H9 (cell line): Measurements from ENCODE around the gene IMMP2L. TPM values are rescaled to one million over a fixed set of nuclear protein-coding genes. Genes with fewer than 3 reads are reported as not detected.

ENCODE experiments used
- DNase-seq: peaks from one replicate; pipeline ENCODE4 v3.0.0-alpha.2; 2017
- H2AFZ ChIP-seq: one replicate; pipeline ENCODE4 v1.6.1; 2013; ENCODE audit warnings: mild to moderate bottlenecking, low read length, control low read depth, moderate library complexity
- H2AK5ac ChIP-seq: 2 replicates; pipeline ENCODE4 v1.6.1; 2013; ENCODE audit warnings: low read length, control low read depth, mixed read lengths; ENCODE audit not compliant: insufficient read length
- H2BK120ac ChIP-seq: one replicate; pipeline ENCODE4 v1.6.1; 2013; ENCODE audit warnings: low read depth, mild to moderate bottlenecking, low read length, control low read depth, inconsistent platforms; ENCODE audit not compliant: poor library complexity, severe bottlenecking
- H2BK12ac ChIP-seq: 2 replicates; pipeline ENCODE4 v1.6.1; 2013; ENCODE audit warnings: low read length, control low read depth, mixed read lengths, low read depth; ENCODE audit not compliant: insufficient read length
- H2BK15ac ChIP-seq: 2 replicates; pipeline ENCODE4 v1.6.1; 2013; ENCODE audit warnings: low read depth, low read length, control low read depth
- H2BK20ac ChIP-seq: one replicate; pipeline ENCODE4 v1.6.1; 2013; ENCODE audit warnings: low read depth, mild to moderate bottlenecking, low read length, control low read depth, inconsistent platforms; ENCODE audit not compliant: poor library complexity, severe bottlenecking
- H2BK5ac ChIP-seq: 2 replicates; pipeline ENCODE4 v1.6.1; 2013; ENCODE audit warnings: low read length, control low read depth, mixed read lengths; ENCODE audit not compliant: insufficient read length
- H3K14ac ChIP-seq: 2 replicates; pipeline ENCODE4 v1.6.1; 2013; ENCODE audit warnings: low read length, control low read depth; ENCODE audit not compliant: insufficient read depth
- H3K18ac ChIP-seq: 2 replicates; pipeline ENCODE4 v1.6.1; 2013; ENCODE audit warnings: low read depth, mild to moderate bottlenecking, mixed read lengths, low read length, control low read depth; ENCODE audit not compliant: insufficient read length
- H3K23ac ChIP-seq: 2 replicates; pipeline ENCODE4 v1.6.1; 2013; ENCODE audit warnings: low read length, control low read depth, mixed read lengths, low read depth; ENCODE audit not compliant: insufficient read length
- H3K23me2 ChIP-seq: 2 replicates; pipeline ENCODE4 v1.6.1; 2013; ENCODE audit warnings: low read depth, mild to moderate bottlenecking, mixed read lengths, low read length, control low read depth; ENCODE audit not compliant: insufficient read length, poor library complexity, severe bottlenecking
- H3K27ac ChIP-seq: 2 replicates; pipeline ENCODE4 v1.5.1; 2013; ENCODE audit warnings: low read length, control low read depth, mixed read lengths, low read depth; ENCODE audit not compliant: insufficient read length
- H3K27me3 ChIP-seq: 2 replicates; pipeline ENCODE4 v1.6.1; 2013; ENCODE audit warnings: low read length, control low read depth, inconsistent platforms; ENCODE audit not compliant: insufficient read depth
- H3K4ac ChIP-seq: 2 replicates; pipeline ENCODE4 v1.6.1; 2013; ENCODE audit warnings: low read depth, mild to moderate bottlenecking, control low read depth, inconsistent platforms, low read length, moderate library complexity
- H3K4me1 ChIP-seq: 2 replicates; pipeline ENCODE4 v1.6.1; 2013; ENCODE audit warnings: low read length, control low read depth, inconsistent platforms; ENCODE audit not compliant: insufficient read depth
- H3K4me2 ChIP-seq: 2 replicates; pipeline ENCODE4 v1.6.1; 2013; ENCODE audit warnings: low read length, control low read depth, mixed read lengths; ENCODE audit not compliant: insufficient read length, insufficient read depth
- H3K56ac ChIP-seq: 2 replicates; pipeline ENCODE4 v1.6.1; 2013; ENCODE audit warnings: low read depth, mild to moderate bottlenecking, mixed read lengths, low read length, control low read depth; ENCODE audit not compliant: insufficient read length
- H3K79me1 ChIP-seq: 2 replicates; pipeline ENCODE4 v1.6.1; 2013; ENCODE audit warnings: low read depth, mild to moderate bottlenecking, moderate library complexity, low read length, control low read depth, inconsistent platforms; ENCODE audit not compliant: insufficient read depth, poor library complexity, severe bottlenecking
- H3K79me2 ChIP-seq: 2 replicates; pipeline ENCODE4 v1.6.1; 2013; ENCODE audit warnings: low read length, control low read depth, inconsistent platforms; ENCODE audit not compliant: insufficient read depth
- H3K9ac ChIP-seq: 2 replicates; pipeline ENCODE4 v1.6.1; 2013; ENCODE audit warnings: low read length, control low read depth, mixed read lengths; ENCODE audit not compliant: insufficient read length; ENCODE audit errors: extremely low read depth
- H3K9me3 ChIP-seq: one replicate; pipeline ENCODE4 v1.6.1; 2013; ENCODE audit warnings: low read depth, low read length, inconsistent platforms; ENCODE audit not compliant: control insufficient read depth
- H3T11ph ChIP-seq: one replicate; pipeline ENCODE4 v1.6.1; 2013; ENCODE audit warnings: mild to moderate bottlenecking, low read length, control low read depth, inconsistent platforms
- H4K20me1 ChIP-seq: one replicate; pipeline ENCODE4 v1.6.1; 2013; ENCODE audit not compliant: control insufficient read depth, insufficient read length, insufficient read depth
- H4K5ac ChIP-seq: 2 replicates; pipeline ENCODE4 v1.6.1; 2013; ENCODE audit warnings: low read depth, mild to moderate bottlenecking, mixed read lengths, low read length, control low read depth; ENCODE audit not compliant: insufficient read length
- H4K8ac ChIP-seq: replicated peaks from 2 replicates; pipeline ENCODE4 v1.6.1; 2013; ENCODE audit warnings: low read length, control low read depth, mixed read lengths, low read depth; ENCODE audit not compliant: insufficient read length
- H4K91ac ChIP-seq: 2 replicates; pipeline ENCODE4 v1.6.1; 2013; ENCODE audit warnings: low read depth, mild to moderate bottlenecking, moderate library complexity, mixed read lengths, low read length, control low read depth; ENCODE audit not compliant: insufficient read length
- H3K27ac Mint-ChIP-seq, 3 experiments: 2 replicates in 2 of 3; 3 replicates in 1 of 3; pipeline ENCODE4 v1.8.0; 2020 to 2021; ENCODE audit warnings: mixed read lengths in 3 of 3, mild to moderate bottlenecking in 1 of 3, moderate library complexity in 1 of 3
- H3K27me3 Mint-ChIP-seq: 2 replicates; pipeline ENCODE4 v1.8.0; 2021; ENCODE audit warnings: low read depth, mild to moderate bottlenecking, moderate library complexity, mixed read lengths
- H3K36me3 Mint-ChIP-seq, 3 experiments: 2 replicates in 2 of 3; 3 replicates in 1 of 3; pipeline ENCODE4 v1.8.0; 2020 to 2021; ENCODE audit warnings: low read depth in 3 of 3, mixed read lengths in 3 of 3; ENCODE audit not compliant: insufficient read depth in 1 of 3
- H3K4me1 Mint-ChIP-seq, 2 experiments: 2 replicates each; pipeline ENCODE4 v1.8.0; 2020; ENCODE audit warnings: mixed read lengths in 2 of 2
- H3K4me3 Mint-ChIP-seq, 2 experiments: 2 replicates in 1 of 2; 3 replicates in 1 of 2; pipeline ENCODE4 v1.8.0; 2020 to 2021; ENCODE audit warnings: mild to moderate bottlenecking in 2 of 2, mixed read lengths in 2 of 2, moderate library complexity in 1 of 2
- H3K9me3 Mint-ChIP-seq, 2 experiments: 2 replicates in 1 of 2; 3 replicates in 1 of 2; pipeline ENCODE4 v1.8.0; 2020; ENCODE audit warnings: mild to moderate bottlenecking in 2 of 2, mixed read lengths in 2 of 2, moderate library complexity in 1 of 2
- WGBS: extraction: QIAGEN DNeasy Blood & Tissue Kit; methylation state at CpG from one replicate; pipeline ENCODE4 v1.1.7; 2013; ENCODE audit warnings: missing lambda C conversion rate, low lambda C conversion rate, mixed read lengths; ENCODE audit not compliant: insufficient read length; ENCODE audit errors: extremely low coverage; 5-methylcytosine and 5-hydroxymethylcytosine counted together
- total RNA-seq: library from RNA; stranded (reverse); gene quantifications from 2 replicates; pipeline ENCODE4 v1.2.1, GENCODE V29; 2021
- TF ChIP-seq, protein P1 (sequence below): fragments of 200-600 bp; sonication (generic); conservative IDR thresholded peaks from 3 replicates; pipeline ENCODE4 v1.8.0; 2021; ENCODE audit warnings: antibody characterized with exemption, mild to moderate bottlenecking

Gene IMMP2L
- total RNA-seq, 1 experiment from 2014 or later: 14.7 TPM

- Histone ChIP-seq H3K27ac (no peak overlapping the region), H3K56ac (no peak overlapping the region)
- no peak overlapping the region for H3K4me3 Mint-ChIP-seq
Observed at GRCh38 chr7:111436608-111437007, 125.7 kb downstream of the IMMP2L start.

More at GRCh38 chr7:111436608-111437007, 125.7 kb downstream of the IMMP2L start:
- DNase-seq: no peak
- Mint-ChIP-seq H3K27me3 (no peaks in the 10 kb centered on the region), H3K27ac (no peak overlapping the region), H3K9me3 (peaks cover 10 to 19% of the 10 kb centered on the region in 2 experiments; a peak in 4 of 5 replicates), H3K4me1 (no peaks in the 10 kb centered on the region; a peak in 1 of 4 replicates), H3K36me3 (peaks cover 5 to 13% (median 12%) of the 10 kb centered on the region in 3 experiments)
- H2AK5ac ChIP-seq: no peak overlapping the region
- no CpG with 5 or more reads among the region's 1 CpG for WGBS
- no peaks in the 10 kb centered on the region for H3K79me2 ChIP-seq
- no peak overlapping the region for H4K5ac ChIP-seq
- no peak overlapping the region for H2BK12ac ChIP-seq
- no peak overlapping the region for H2BK15ac ChIP-seq
- H2AFZ ChIP-seq: no peak overlapping the region
- no peak overlapping the region for H3K14ac ChIP-seq
- H2BK20ac ChIP-seq: no peak overlapping the region
- H3K4me1 ChIP-seq: no peaks in the 10 kb centered on the region
- no peak overlapping the region for H3T11ph ChIP-seq
- no peak overlapping the region for H2BK5ac ChIP-seq
- H3K23ac ChIP-seq: no peak overlapping the region
- no peak overlapping the region for H3K18ac ChIP-seq
- no peak overlapping the region for H3K4ac ChIP-seq
- TF ChIP-seq, protein P1, sequence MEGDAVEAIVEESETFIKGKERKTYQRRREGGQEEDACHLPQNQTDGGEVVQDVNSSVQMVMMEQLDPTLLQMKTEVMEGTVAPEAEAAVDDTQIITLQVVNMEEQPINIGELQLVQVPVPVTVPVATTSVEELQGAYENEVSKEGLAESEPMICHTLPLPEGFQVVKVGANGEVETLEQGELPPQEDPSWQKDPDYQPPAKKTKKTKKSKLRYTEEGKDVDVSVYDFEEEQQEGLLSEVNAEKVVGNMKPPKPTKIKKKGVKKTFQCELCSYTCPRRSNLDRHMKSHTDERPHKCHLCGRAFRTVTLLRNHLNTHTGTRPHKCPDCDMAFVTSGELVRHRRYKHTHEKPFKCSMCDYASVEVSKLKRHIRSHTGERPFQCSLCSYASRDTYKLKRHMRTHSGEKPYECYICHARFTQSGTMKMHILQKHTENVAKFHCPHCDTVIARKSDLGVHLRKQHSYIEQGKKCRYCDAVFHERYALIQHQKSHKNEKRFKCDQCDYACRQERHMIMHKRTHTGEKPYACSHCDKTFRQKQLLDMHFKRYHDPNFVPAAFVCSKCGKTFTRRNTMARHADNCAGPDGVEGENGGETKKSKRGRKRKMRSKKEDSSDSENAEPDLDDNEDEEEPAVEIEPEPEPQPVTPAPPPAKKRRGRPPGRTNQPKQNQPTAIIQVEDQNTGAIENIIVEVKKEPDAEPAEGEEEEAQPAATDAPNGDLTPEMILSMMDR: no peak
- no peaks in the 10 kb centered on the region for H3K27me3 ChIP-seq
- no peaks in the 10 kb centered on the region for H3K9me3 ChIP-seq
- H3K79me1 ChIP-seq: no peaks in the 10 kb centered on the region
- H4K8ac ChIP-seq: no peak overlapping the region
- H3K9ac ChIP-seq: no peak overlapping the region
- no peak overlapping the region for H4K91ac ChIP-seq
- no peak overlapping the region for H2BK120ac ChIP-seq
- no peaks in the 10 kb centered on the region for H3K23me2 ChIP-seq
- H4K20me1 ChIP-seq: no peaks in the 10 kb centered on the region
- no peak overlapping the region for H3K4me2 ChIP-seq
